ENCODE results near the gene NOP53. TPM values are rescaled to one million over a fixed set of nuclear protein-coding genes. Genes with fewer than 3 reads are reported as not detected.
"Not testable (repeated sequence)": the region's sequence is repeated elsewhere in the genome, so short reads cannot be mapped to it uniquely, and the experiment has no call there.

The NOP53 gene
- total RNA-seq, 2 experiments from 2014 or later, result 317 to 374 TPM

GRCh38 chr19:47778049-47778953 is 33.0 kb downstream of the NOP53 start, which contains the start of gene SELENOW:
Gene SELENOW (plus strand): TSS chr19:47778703. CDS start chr19:47778786, 83 bp downstream.
- peaks cover 20% of the 10 kb centered on the region for H3K4me1 Mint-ChIP-seq
- H3K9me3 Mint-ChIP-seq (ENCODE audit: low read depth), result no peaks in the 10 kb centered on the region
- peak within 1 kb of the TSS; percentile 92 for H3K27ac Mint-ChIP-seq
- intact Hi-C loops (cut with DNase I, micrococcal nuclease), result loop anchor here in 1 of 2 experiments (1.0 kb wide), 3 partner anchors 33 to 504 kb away; partner anchors contain the start of genes INAFM1, NAPA and NOP53
- H3K36me3 Mint-ChIP-seq (ENCODE audit: low read depth), result peaks cover 21% of the 10 kb centered on the region
- ChIA-PET POLR2A (interaction anchor here (0.5 to 0.6 kb wide), 2 partner anchors 42 to 485 kb away, joined by 4 read pairs; no protein-coding TSS in a partner anchor), CTCF (interaction anchor here (0.6 to 3.4 kb wide), 5 partner anchors 12 to 341 kb away, joined by 3 to 18 read pairs (median 3); no protein-coding TSS in a partner anchor)
- DNase-seq, result peak; percentile 87
- peak; percentile 92 for ATAC-seq
- H3K27me3 Mint-ChIP-seq, result no peaks in the 10 kb centered on the region
- H3K4me3 Mint-ChIP-seq, result peak within 1 kb of the TSS; percentile 95

- ChIA-PET POLR2A (interaction anchor here (0.5 to 0.9 kb wide), 3 partner anchors 22 to 486 kb away, joined by 3 to 4 read pairs (median 4); no protein-coding TSS in a partner anchor), CTCF (no interaction called here)
- intact Hi-C loops (cut with DNase I, micrococcal nuclease), result loop anchor here in 1 of 2 experiments (1.0 kb wide), 3 partner anchors 34 to 505 kb away; partner anchors contain the start of genes INAFM1, NAPA and NOP53
- Mint-ChIP-seq H3K27ac (peak overlapping the region; percentile 92), H3K4me3 (peak overlapping the region; percentile 95), H3K4me1 (peaks cover 20% of the 10 kb centered on the region), H3K36me3 (ENCODE audit: low read depth) (peaks cover 25% of the 10 kb centered on the region), H3K27me3 (no peaks in the 10 kb centered on the region), H3K9me3 (ENCODE audit: low read depth) (no peaks in the 10 kb centered on the region)
- DNase-seq (peak; percentile 34), ATAC-seq (peak; percentile 14)
Observed at GRCh38 chr19:47778954-47779351, 33.6 kb downstream of the NOP53 start.

- ChIA-PET POLR2A (interaction anchor here (0.7 to 1.3 kb wide), 3 partner anchors 20 to 24 kb away, joined by 3 to 11 read pairs (median 4); no protein-coding TSS in a partner anchor), CTCF (interaction anchor here (0.5 kb wide), 1 partner anchor 13 kb away, joined by 3 read pairs; no protein-coding TSS in a partner anchor)
- intact Hi-C loops (cut with DNase I, micrococcal nuclease), result no loop called here
- Mint-ChIP-seq H3K9me3 (ENCODE audit: low read depth) (no peaks in the 10 kb centered on the region), H3K27ac (peak overlapping the region; percentile 92), H3K4me1 (peaks cover 20% of the 10 kb centered on the region), H3K4me3 (peak overlapping the region; percentile 95), H3K27me3 (no peaks in the 10 kb centered on the region), H3K36me3 (ENCODE audit: low read depth) (peaks cover 33% of the 10 kb centered on the region)
- ATAC-seq (no peak), DNase-seq (peak; percentile 18)
Observed at GRCh38 chr19:47779524-47780214, 34.3 kb downstream of the NOP53 start.

- Mint-ChIP-seq H3K4me1 (peaks cover 20% of the 10 kb centered on the region), H3K9me3 (ENCODE audit: low read depth) (no peaks in the 10 kb centered on the region), H3K4me3 (peak overlapping the region; percentile 95), H3K36me3 (ENCODE audit: low read depth) (peaks cover 33% of the 10 kb centered on the region), H3K27me3 (no peaks in the 10 kb centered on the region), H3K27ac (peak overlapping the region; percentile 67)
- ATAC-seq, result no peak
- no peak for DNase-seq
- CTCF ChIA-PET, result interaction anchor here (0.5 kb wide), 1 partner anchor 13 kb away, joined by 3 read pairs; no protein-coding TSS in a partner anchor
- POLR2A ChIA-PET, result interaction anchor here (1.3 kb wide), 1 partner anchor 21 kb away, joined by 11 read pairs; no protein-coding TSS in a partner anchor
- intact Hi-C loops (cut with DNase I, micrococcal nuclease), result no loop called here
Observed at GRCh38 chr19:47780215-47780551, 34.8 kb downstream of the NOP53 start.

- CTCF ChIA-PET, result interaction anchor here (0.8 to 1.5 kb wide), 3 partner anchors 9 to 87 kb away, joined by 3 read pairs; no protein-coding TSS in a partner anchor
- POLR2A ChIA-PET, result no interaction called here
- H3K36me3 Mint-ChIP-seq (ENCODE audit: low read depth), result peaks cover 38% of the 10 kb centered on the region
- intact Hi-C loops (cut with DNase I, micrococcal nuclease), result no loop called here
- no peaks in the 10 kb centered on the region for H3K27me3 Mint-ChIP-seq
- no peak for DNase-seq
- H3K9me3 Mint-ChIP-seq (ENCODE audit: low read depth), result no peaks in the 10 kb centered on the region
- no peak overlapping the region for H3K27ac Mint-ChIP-seq
- no peak for ATAC-seq
- peaks cover 20% of the 10 kb centered on the region for H3K4me1 Mint-ChIP-seq
- no peak overlapping the region for H3K4me3 Mint-ChIP-seq
Observed at GRCh38 chr19:47781590-47782262, 36.4 kb downstream of the NOP53 start.

- DNase-seq, result no peak
- ATAC-seq, result no peak
- intact Hi-C loops (cut with DNase I, micrococcal nuclease), result loop anchor here in 1 of 2 experiments (5.0 kb wide), 1 partner anchor 74 kb away; the partner anchor contains the start of gene EHD2
- no peak overlapping the region for H3K4me3 Mint-ChIP-seq
- H3K27me3 Mint-ChIP-seq, result no peaks in the 10 kb centered on the region
- ChIA-PET POLR2A (no interaction called here), CTCF (interaction anchor here (1.0 kb wide), 1 partner anchor 18 kb away, joined by 5 read pairs; no protein-coding TSS in a partner anchor)
- no peaks in the 10 kb centered on the region for H3K9me3 Mint-ChIP-seq (ENCODE audit: low read depth)
- no peak overlapping the region for H3K27ac Mint-ChIP-seq
- peaks cover 24% of the 10 kb centered on the region for H3K36me3 Mint-ChIP-seq (ENCODE audit: low read depth)
- H3K4me1 Mint-ChIP-seq, result peaks cover 2% of the 10 kb centered on the region
Observed at GRCh38 chr19:47786566-47786965, 41.2 kb downstream of the NOP53 start.

GRCh38 chr19:47787307-47787706 is 42.0 kb downstream of the NOP53 start:
- POLR2A ChIA-PET, result not testable (repeated sequence)
- intact Hi-C loops (cut with DNase I, micrococcal nuclease), result loop anchor here in 1 of 2 experiments (5.0 kb wide), 1 partner anchor 75 kb away; the partner anchor contains the start of gene EHD2

GRCh38 chr19:47789811-47790210 is 44.5 kb downstream of the NOP53 start:
- ATAC-seq; H3K27me3 Mint-ChIP-seq; DNase-seq; POLR2A ChIA-PET; H3K4me3 Mint-ChIP-seq; H3K4me1 Mint-ChIP-seq; H3K9me3 Mint-ChIP-seq (ENCODE audit: low read depth); H3K27ac Mint-ChIP-seq; H3K36me3 Mint-ChIP-seq (ENCODE audit: low read depth): not testable (repeated sequence)
- CTCF ChIA-PET, result interaction anchor here (0.6 to 1.7 kb wide), 14 partner anchors 9 to 356 kb away, joined by 3 to 6 read pairs (median 4); partner anchors contain the start of genes EHD2, NOP53 and SELENOW
- intact Hi-C loops (cut with DNase I, micrococcal nuclease), result loop anchor here (1.0 to 5.0 kb wide), 2 partner anchors 73 to 78 kb away; partner anchors contain the start of gene EHD2 (in 1 of the 2)

More at GRCh38 chr19:47787307-47787706, 42.0 kb downstream of the NOP53 start:
- H3K4me1 Mint-ChIP-seq; H3K27me3 Mint-ChIP-seq; H3K9me3 Mint-ChIP-seq (ENCODE audit: low read depth); ATAC-seq; DNase-seq; H3K27ac Mint-ChIP-seq; H3K4me3 Mint-ChIP-seq: not testable (repeated sequence)
- CTCF ChIA-PET, result interaction anchor here (0.7 to 1.6 kb wide), 3 partner anchors 19 to 73 kb away, joined by 3 to 9 read pairs (median 5); no protein-coding TSS in a partner anchor
- peaks cover 19% of the 10 kb centered on the region for H3K36me3 Mint-ChIP-seq (ENCODE audit: low read depth)

- Mint-ChIP-seq H3K9me3 (ENCODE audit: low read depth) (no peaks in the 10 kb centered on the region), H3K27ac (no peak overlapping the region), H3K4me3 (no peak overlapping the region), H3K36me3 (ENCODE audit: low read depth) (peaks cover 4% of the 10 kb centered on the region), H3K27me3 (no peaks in the 10 kb centered on the region), H3K4me1 (no peaks in the 10 kb centered on the region)
- ChIA-PET POLR2A (no interaction called here), CTCF (interaction anchor here (0.6 to 1.7 kb wide), 11 partner anchors 8 to 357 kb away, joined by 3 to 6 read pairs (median 4); partner anchors contain the start of gene SELENOW)
- peak; percentile 93 for DNase-seq
- intact Hi-C loops (cut with DNase I, micrococcal nuclease), result loop anchor here in 1 of 2 experiments (1.0 kb wide), 1 partner anchor 73 kb away; no protein-coding TSS in a partner anchor
- ATAC-seq, result peak; percentile 81
Observed at GRCh38 chr19:47790398-47790814, 45.1 kb downstream of the NOP53 start.

- no peaks in the 10 kb centered on the region for H3K9me3 Mint-ChIP-seq (ENCODE audit: low read depth)
- no peak for ATAC-seq
- DNase-seq, result no peak
- intact Hi-C loops (cut with DNase I, micrococcal nuclease), result no loop called here
- H3K4me1 Mint-ChIP-seq, result no peaks in the 10 kb centered on the region
- POLR2A ChIA-PET, result no interaction called here
- CTCF ChIA-PET, result interaction anchor here (1.0 to 1.9 kb wide), 4 partner anchors 14 to 80 kb away, joined by 3 to 7 read pairs (median 4); no protein-coding TSS in a partner anchor
- H3K36me3 Mint-ChIP-seq (ENCODE audit: low read depth), result no peaks in the 10 kb centered on the region
- no peak overlapping the region for H3K4me3 Mint-ChIP-seq
- H3K27ac Mint-ChIP-seq, result no peak overlapping the region
- peaks cover 2% of the 10 kb centered on the region for H3K27me3 Mint-ChIP-seq
Observed at GRCh38 chr19:47792616-47793015, 47.3 kb downstream of the NOP53 start.

Measured in activated CD4-positive, alpha-beta T cell treated with anti-CD3 and anti-CD28 coated beads for 36 hours (primary cell).